Retinal pigment epithelial cell (primary cell): Measurements from ENCODE around the gene MRPL55.

Experiments
- DNase-seq: peaks from one replicate; pipeline ENCODE4 v3.0.0-alpha.2; 2010; ENCODE audit warnings: low read depth
- H3K4me3 ChIP-seq: 2 replicates; pipeline ENCODE4 v1.5.1; 2011; ENCODE audit warnings: mild to moderate bottlenecking, low read length, control low read depth, moderate library complexity
- CTCF ChIP-seq: conservative IDR thresholded peaks from 2 replicates; pipeline ENCODE4 v1.5.1; 2011; ENCODE audit warnings: low read depth, low read length, control low read depth, inconsistent platforms

MRPL55 gene

GRCh38 chr1:228104526-228105269 lies 4.4 kb downstream of the MRPL55 start:
- DNase-seq = no peak
- H3K4me3 ChIP-seq = no peak overlapping the region
- no peak for TF ChIP-seq CTCF

GRCh38 chr1:228102791-228103620 lies 6.1 kb downstream of the MRPL55 start, which contains the start of gene C1orf35:
Gene C1orf35, minus strand, starts transcription at chr1:228103325. Its CDS starts 98 bp downstream, at chr1:228103227.
- no peak for TF ChIP-seq CTCF
- DNase-seq = peak; percentile 63
- peak within 1 kb of the TSS; percentile 83 for H3K4me3 ChIP-seq

- TF ChIP-seq CTCF = peak; percentile 36
- peak overlapping the region; percentile 83 for H3K4me3 ChIP-seq
- DNase-seq = no peak
Observed at GRCh38 chr1:228101994-228102790, 6.9 kb downstream of the MRPL55 start.

- no peak for TF ChIP-seq CTCF
- DNase-seq = no peak
- H3K4me3 ChIP-seq = peak overlapping the region; percentile 83
Observed at GRCh38 chr1:228101614-228101993, 7.5 kb downstream of the MRPL55 start.

- TF ChIP-seq CTCF = no peak
- DNase-seq = no peak
- H3K4me3 ChIP-seq = no peak overlapping the region
Observed at GRCh38 chr1:228100822-228101613, 8.1 kb downstream of the MRPL55 start.

- H3K4me3 ChIP-seq = no peak overlapping the region
- no peak for TF ChIP-seq CTCF
- no peak for DNase-seq
Observed at GRCh38 chr1:228099331-228099732, 9.8 kb downstream of the MRPL55 start.
